ENCODE data around the gene TMEM219. TPM values are rescaled to one million over a fixed set of nuclear protein-coding genes. Genes with fewer than 3 reads are reported as not detected.
"Not testable (repeated sequence)": the region's sequence is repeated elsewhere in the genome, so short reads cannot be mapped to it uniquely, and the experiment has no call there.

TMEM219 gene
- total RNA-seq, 1 experiment from 2014 or later, result 92.1 TPM

DNA sequence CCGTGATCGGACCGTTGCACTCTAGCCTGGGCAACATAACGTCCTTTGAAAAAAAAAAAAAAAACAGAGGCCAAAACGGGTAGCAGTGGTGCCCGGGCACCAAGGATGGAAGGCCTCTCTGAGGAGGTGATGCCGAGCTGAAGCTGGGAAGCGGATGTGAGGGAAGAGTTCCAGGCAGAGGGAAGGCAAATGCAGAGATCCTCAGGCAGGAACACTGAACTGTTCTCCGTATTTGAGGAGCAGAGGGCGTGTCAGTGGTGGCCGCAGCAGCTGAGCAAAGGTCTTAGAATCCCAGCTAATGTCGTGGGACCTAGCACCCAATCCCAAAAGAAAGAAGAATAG lies 35.2 kb upstream of the TMEM219 start:
- Mint-ChIP-seq H3K27ac (ENCODE audit: unreplicated experiment) (peak overlapping the region; percentile 74), H3K27me3 (ENCODE audit: unreplicated experiment) (no peaks in the 10 kb centered on the region), H3K36me3 (ENCODE audit: insufficient read depth, unreplicated experiment) (peaks cover 42% of the 10 kb centered on the region), H3K9me3 (ENCODE audit: low read depth, unreplicated experiment) (no peaks in the 10 kb centered on the region), H3K4me3 (ENCODE audit: low read depth, unreplicated experiment) (peak overlapping the region; percentile 89), H3K4me1 (ENCODE audit: low read depth, unreplicated experiment) (peaks cover 29% of the 10 kb centered on the region)
- CTCF ChIA-PET, result interaction anchor here (0.6 to 1.8 kb wide), 10 partner anchors 10 to 1081 kb away, joined by 3 to 9 read pairs (median 5); partner anchors contain the start of genes ASPHD1, HIRIP3, SEZ6L2 and TMEM219
- TF ChIP-seq CTCF (IDR thresholded peaks at IDR 0.05; ENCODE audit: unreplicated experiment), result no peak
- DNase-seq, result no peak
- TSS peak; percentile 67 for BruUV-seq (replicated peaks)
- intact Hi-C loops (cut with micrococcal nuclease; ENCODE audit: unreplicated experiment), result loop anchor here (10.0 kb wide), 1 partner anchor 48 kb away; the partner anchor contains the start of gene TAOK2

GRCh38 chr16:29927070-29927905 lies 34.6 kb upstream of the TMEM219 start:
- Mint-ChIP-seq H3K4me3 (ENCODE audit: low read depth, unreplicated experiment) (peak overlapping the region; percentile 89), H3K27me3 (ENCODE audit: unreplicated experiment) (no peaks in the 10 kb centered on the region), H3K4me1 (ENCODE audit: low read depth, unreplicated experiment) (peaks cover 29% of the 10 kb centered on the region), H3K27ac (ENCODE audit: unreplicated experiment) (peak overlapping the region; percentile 74), H3K36me3 (ENCODE audit: insufficient read depth, unreplicated experiment) (peaks cover 42% of the 10 kb centered on the region), H3K9me3 (ENCODE audit: low read depth, unreplicated experiment) (no peaks in the 10 kb centered on the region)
- CTCF ChIA-PET, result interaction anchor here (0.6 to 1.8 kb wide), 5 partner anchors 35 to 1081 kb away, joined by 3 to 7 read pairs (median 5); partner anchors contain the start of genes HIRIP3, TMEM219 and TUFM
- TF ChIP-seq CTCF (IDR thresholded peaks at IDR 0.05; ENCODE audit: unreplicated experiment), result no peak
- BruUV-seq (replicated peaks), result no TSS peak
- no peak for DNase-seq
- intact Hi-C loops (cut with micrococcal nuclease; ENCODE audit: unreplicated experiment), result loop anchor here (10.0 kb wide), 1 partner anchor 48 kb away; the partner anchor contains the start of gene TAOK2

- CTCF ChIA-PET; H3K36me3 Mint-ChIP-seq (ENCODE audit: insufficient read depth, unreplicated experiment); BruUV-seq (replicated peaks); intact Hi-C loops (cut with micrococcal nuclease; ENCODE audit: unreplicated experiment); H3K27me3 Mint-ChIP-seq (ENCODE audit: unreplicated experiment); H3K4me3 Mint-ChIP-seq (ENCODE audit: low read depth, unreplicated experiment); DNase-seq; H3K9me3 Mint-ChIP-seq (ENCODE audit: low read depth, unreplicated experiment); H3K27ac Mint-ChIP-seq (ENCODE audit: unreplicated experiment): not testable (repeated sequence)
- H3K4me1 Mint-ChIP-seq (ENCODE audit: low read depth, unreplicated experiment), result peaks cover 12% of the 10 kb centered on the region
These were observed 30.1 kb upstream of the TMEM219 start for GRCh38 chr16:29931750-29932149.

GRCh38 chr16:29940656-29941055 lies 21.2 kb upstream of the TMEM219 start:
- H3K27ac Mint-ChIP-seq (ENCODE audit: unreplicated experiment), result no peak overlapping the region
- H3K27me3 Mint-ChIP-seq (ENCODE audit: unreplicated experiment), result no peaks in the 10 kb centered on the region
- no peak overlapping the region for H3K4me3 Mint-ChIP-seq (ENCODE audit: low read depth, unreplicated experiment)
- no peak for TF ChIP-seq CTCF (IDR thresholded peaks at IDR 0.05; ENCODE audit: unreplicated experiment)
- CTCF ChIA-PET, result interaction anchor here (1.5 kb wide), 1 partner anchor 40 kb away, joined by 3 read pairs; no protein-coding TSS in a partner anchor
- no TSS peak for BruUV-seq (replicated peaks)
- intact Hi-C loops (cut with micrococcal nuclease; ENCODE audit: unreplicated experiment), result no loop called here
- H3K4me1 Mint-ChIP-seq (ENCODE audit: low read depth, unreplicated experiment), result peaks cover 30% of the 10 kb centered on the region
- H3K36me3 Mint-ChIP-seq (ENCODE audit: insufficient read depth, unreplicated experiment), result no peaks in the 10 kb centered on the region
- no peak for DNase-seq
- H3K9me3 Mint-ChIP-seq (ENCODE audit: low read depth, unreplicated experiment), result no peaks in the 10 kb centered on the region
